ENCODE results near the gene ATXN7L1. TPM values are rescaled to one million over a fixed set of nuclear protein-coding genes. Genes with fewer than 3 reads are reported as not detected.

Gene ATXN7L1
- total RNA-seq, 4 donors from 2014 or later = 12.3 to 28.8 (median 21.0) TPM

DNA sequence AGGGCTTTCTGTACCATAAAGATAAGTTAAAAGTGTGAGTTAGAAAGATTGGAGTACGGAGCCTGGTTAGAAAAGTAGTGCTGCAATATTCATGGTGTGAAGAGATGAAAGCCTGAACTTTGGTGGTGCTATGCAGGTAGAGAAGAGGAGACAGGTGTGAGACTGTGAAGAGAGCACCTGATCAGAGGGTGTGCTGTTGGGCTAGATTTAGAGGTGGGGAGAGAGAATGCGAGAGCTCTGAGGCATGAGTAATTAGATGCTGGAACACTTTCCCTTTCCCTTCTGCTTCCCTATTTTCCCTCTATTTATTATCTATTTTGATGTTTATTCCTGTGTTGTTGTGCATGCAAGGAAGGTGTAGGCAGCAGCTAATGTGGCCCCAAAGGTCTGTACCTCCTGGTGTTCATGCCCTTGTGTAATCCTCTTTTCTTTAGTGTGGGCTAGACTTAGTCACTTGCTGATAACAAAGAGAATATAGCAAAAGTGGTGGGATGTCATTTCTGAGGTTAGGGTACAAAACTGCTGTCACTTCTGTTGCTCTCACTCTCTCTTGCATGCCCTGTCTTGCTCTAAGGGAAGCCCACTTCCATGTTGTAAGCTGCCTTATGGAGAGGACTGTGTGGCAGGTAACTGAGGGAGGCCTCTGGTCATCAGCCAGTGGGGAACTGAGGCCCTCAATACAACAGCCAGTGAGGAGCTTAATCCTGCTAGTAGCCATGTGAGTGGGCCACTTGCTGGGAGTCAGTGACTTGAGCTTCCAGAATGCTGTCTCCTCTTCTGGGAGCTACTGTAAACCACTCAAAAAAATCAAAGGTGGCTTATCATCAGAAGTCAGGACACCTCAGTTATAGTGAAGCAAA, 2.6 kb upstream of the ATXN7L1 start:
- TF ChIP-seq EP300 (IDR thresholded peaks at IDR 0.05; ENCODE audit: low read depth) (no peak), POLR2AphosphoS5 (IDR thresholded peaks at IDR 0.05) (no peak), POLR2A (IDR thresholded peaks at IDR 0.05) (no peak)
- TF ChIP-seq, protein P1, sequence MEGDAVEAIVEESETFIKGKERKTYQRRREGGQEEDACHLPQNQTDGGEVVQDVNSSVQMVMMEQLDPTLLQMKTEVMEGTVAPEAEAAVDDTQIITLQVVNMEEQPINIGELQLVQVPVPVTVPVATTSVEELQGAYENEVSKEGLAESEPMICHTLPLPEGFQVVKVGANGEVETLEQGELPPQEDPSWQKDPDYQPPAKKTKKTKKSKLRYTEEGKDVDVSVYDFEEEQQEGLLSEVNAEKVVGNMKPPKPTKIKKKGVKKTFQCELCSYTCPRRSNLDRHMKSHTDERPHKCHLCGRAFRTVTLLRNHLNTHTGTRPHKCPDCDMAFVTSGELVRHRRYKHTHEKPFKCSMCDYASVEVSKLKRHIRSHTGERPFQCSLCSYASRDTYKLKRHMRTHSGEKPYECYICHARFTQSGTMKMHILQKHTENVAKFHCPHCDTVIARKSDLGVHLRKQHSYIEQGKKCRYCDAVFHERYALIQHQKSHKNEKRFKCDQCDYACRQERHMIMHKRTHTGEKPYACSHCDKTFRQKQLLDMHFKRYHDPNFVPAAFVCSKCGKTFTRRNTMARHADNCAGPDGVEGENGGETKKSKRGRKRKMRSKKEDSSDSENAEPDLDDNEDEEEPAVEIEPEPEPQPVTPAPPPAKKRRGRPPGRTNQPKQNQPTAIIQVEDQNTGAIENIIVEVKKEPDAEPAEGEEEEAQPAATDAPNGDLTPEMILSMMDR (IDR thresholded peaks at IDR 0.05) = no peak
- peaks cover 5 to 31% (median 20%) of the 10 kb centered on the region in 4 donors for H3K4me1 ChIP-seq
- peak overlapping the region in 2 of 4 donors; percentile 91 to 92 for H3K27ac ChIP-seq
- DNase-seq = no peak
- in situ Hi-C loops (cut with MboI; ENCODE audit: low pct_ligation_motif_present in 1 of 4, low pct_unique_long_range_greater_than_20kb in 1 of 4, low sequenced_read_pairs in 3 of 4) = no loop called here
- 61 to 65% methylated on average over 2 of the region's 2 CpGs for WGBS, 2 donors (ENCODE audit: low coverage in 1 of 2)
- H3K4me3 ChIP-seq = peak overlapping the region in 1 of 4 donors; percentile 96
- no peaks in the 10 kb centered on the region for H3K36me3 ChIP-seq
- H3K9me3 ChIP-seq = no peaks in the 10 kb centered on the region
- no peaks in the 10 kb centered on the region for H3K27me3 ChIP-seq
- intact Hi-C loops (cut with DNase I; ENCODE audit: low total_unique reads) = loop anchor here (5.0 to 10.0 kb wide), 3 partner anchors 117 to 224 kb away; no protein-coding TSS in a partner anchor

DNA sequence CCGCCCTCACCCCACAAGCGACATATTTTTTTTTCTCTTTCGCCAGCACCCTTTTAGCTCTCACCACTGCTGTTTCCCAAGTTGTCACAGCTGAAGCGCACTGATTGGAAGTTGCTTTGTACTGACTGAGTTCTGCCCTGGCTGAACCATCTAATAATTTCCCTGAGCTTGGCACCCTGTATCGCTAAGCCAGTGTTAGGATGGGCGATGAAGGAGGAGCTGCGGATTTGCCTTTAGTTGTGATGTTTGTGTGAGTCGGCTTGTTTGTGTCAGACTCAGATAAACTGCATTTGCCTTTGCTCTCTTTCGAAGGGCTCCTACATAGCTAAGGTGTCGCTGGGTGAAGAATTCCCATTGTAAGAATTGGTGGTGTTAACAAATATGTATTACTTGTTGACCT, 1.3 kb upstream of the ATXN7L1 start:
- intact Hi-C loops (cut with DNase I; ENCODE audit: low total_unique reads) (loop anchor here (5.0 to 10.0 kb wide), 3 partner anchors 115 to 223 kb away; no protein-coding TSS in a partner anchor), in situ Hi-C loops (cut with MboI; ENCODE audit: low pct_ligation_motif_present in 1 of 4, low pct_unique_long_range_greater_than_20kb in 1 of 4, low sequenced_read_pairs in 3 of 4) (no loop called here)
- peak; percentile 14 for DNase-seq
- TF ChIP-seq EP300 (IDR thresholded peaks at IDR 0.05; ENCODE audit: low read depth) = no peak
- TF ChIP-seq, protein P1 (IDR thresholded peaks at IDR 0.05) = no peak
- TF ChIP-seq POLR2AphosphoS5 (IDR thresholded peaks at IDR 0.05) = no peak
- WGBS, 2 donors (ENCODE audit: low coverage in 1 of 2) = 49 to 71% methylated on average over 8 to 10 of the region's 10 CpGs
- Histone ChIP-seq H3K9me3 (no peaks in the 10 kb centered on the region), H3K4me3 (peak overlapping the region; percentile 77 to 96 (median 84)), H3K4me1 (peaks cover 5 to 31% (median 22%) of the 10 kb centered on the region in 4 donors), H3K36me3 (no peaks in the 10 kb centered on the region), H3K27me3 (no peaks in the 10 kb centered on the region), H3K27ac (peak overlapping the region; percentile 91 to 94 (median 92))

DNA sequence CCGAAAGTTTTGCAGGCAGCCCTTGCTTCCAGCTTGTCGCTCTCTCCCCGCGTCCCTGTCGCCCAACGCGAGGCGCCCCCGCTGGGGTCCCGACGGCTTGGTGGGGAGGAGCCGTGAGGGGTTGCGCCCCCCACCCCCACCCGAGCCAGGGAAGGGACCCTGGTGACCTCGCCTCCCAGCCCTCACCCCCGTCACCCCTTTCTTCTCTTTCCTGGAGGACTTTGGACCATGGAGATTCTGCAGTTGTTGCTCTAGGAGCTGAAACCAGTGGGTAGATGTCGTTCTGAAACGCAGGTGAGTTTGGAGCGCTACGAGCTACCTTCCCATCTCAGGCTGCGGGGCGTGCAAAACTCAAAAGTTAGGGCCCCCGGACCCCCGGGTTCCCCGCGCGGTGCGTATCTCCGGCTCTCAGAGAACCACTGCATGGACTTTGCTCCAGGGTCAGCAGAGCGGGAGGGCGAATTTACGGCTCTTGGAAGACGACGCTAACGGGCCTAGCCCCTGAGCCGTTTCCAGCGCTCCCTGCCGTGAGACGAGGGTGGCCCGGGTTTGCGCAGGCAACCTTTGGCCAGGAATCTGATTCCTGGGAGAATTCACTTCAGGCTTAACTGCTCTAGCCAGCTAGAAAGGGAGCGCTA, 684 bp upstream of the ATXN7L1 start:
- peak overlapping the region; percentile 77 to 96 (median 84) for H3K4me3 ChIP-seq
- H3K27ac ChIP-seq = peak overlapping the region; percentile 91 to 94 (median 92)
- WGBS, 2 donors (ENCODE audit: low coverage in 1 of 2) = 4 to 50% methylated on average over 1 to 21 of the region's 42 CpGs
- no peaks in the 10 kb centered on the region for H3K9me3 ChIP-seq
- H3K36me3 ChIP-seq = no peaks in the 10 kb centered on the region
- DNase-seq = peak; percentile 78
- in situ Hi-C loops (cut with MboI; ENCODE audit: low pct_ligation_motif_present in 1 of 4, low pct_unique_long_range_greater_than_20kb in 1 of 4, low sequenced_read_pairs in 3 of 4) (no loop called here), intact Hi-C loops (cut with DNase I; ENCODE audit: low total_unique reads) (loop anchor here (5.0 to 10.0 kb wide), 3 partner anchors 115 to 222 kb away; no protein-coding TSS in a partner anchor)
- no peaks in the 10 kb centered on the region for H3K27me3 ChIP-seq
- TF ChIP-seq POLR2A (IDR thresholded peaks at IDR 0.05) (peak; percentile 33), EP300 (IDR thresholded peaks at IDR 0.05; ENCODE audit: low read depth) (no peak), POLR2AphosphoS5 (IDR thresholded peaks at IDR 0.05) (peak in 1 of 3 donors; percentile 28)
- TF ChIP-seq, protein P1 (IDR thresholded peaks at IDR 0.05) = peak in 1 of 5 experiments; percentile 3
- H3K4me1 ChIP-seq = peaks cover 5 to 31% (median 22%) of the 10 kb centered on the region in 4 donors

DNA sequence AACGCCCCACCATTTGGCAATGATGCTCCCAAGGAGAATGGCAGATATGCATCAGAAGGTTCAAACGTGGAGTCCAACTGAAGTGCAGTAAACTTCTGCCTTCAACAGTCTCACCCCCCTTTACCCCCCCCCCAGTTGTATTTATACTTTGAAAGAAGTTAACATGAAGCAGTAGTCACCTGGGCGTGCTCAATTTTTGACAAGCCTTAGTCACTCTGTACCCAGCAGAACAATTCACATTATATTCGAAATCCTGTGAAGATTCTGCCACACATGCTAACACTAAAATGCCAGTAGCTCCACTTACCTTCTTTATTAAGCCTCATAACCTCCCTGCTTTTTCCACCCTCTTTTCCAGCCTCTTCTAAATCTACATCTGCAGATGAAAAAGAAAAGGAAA, 894 bp downstream of the ATXN7L1 start:
- H3K9me3 ChIP-seq = no peaks in the 10 kb centered on the region
- peak overlapping the region; percentile 88 to 92 (median 91) for H3K27ac ChIP-seq
- no peak for TF ChIP-seq POLR2A (IDR thresholded peaks at IDR 0.05)
- TF ChIP-seq, protein P1 (IDR thresholded peaks at IDR 0.05) = no peak
- no peak for TF ChIP-seq POLR2AphosphoS5 (IDR thresholded peaks at IDR 0.05)
- TF ChIP-seq EP300 (IDR thresholded peaks at IDR 0.05; ENCODE audit: low read depth) = no peak
- peaks cover 5 to 31% (median 22%) of the 10 kb centered on the region in 4 donors for H3K4me1 ChIP-seq
- H3K27me3 ChIP-seq = no peaks in the 10 kb centered on the region
- DNase-seq = no peak
- WGBS, 2 donors (ENCODE audit: low coverage in 1 of 2) = 41 to 43% methylated on average over 1 to 4 of the region's 4 CpGs
- in situ Hi-C loops (cut with MboI; ENCODE audit: low pct_ligation_motif_present in 1 of 4, low pct_unique_long_range_greater_than_20kb in 1 of 4, low sequenced_read_pairs in 3 of 4) (no loop called here), intact Hi-C loops (cut with DNase I; ENCODE audit: low total_unique reads) (loop anchor here (5.0 to 10.0 kb wide), 3 partner anchors 113 to 221 kb away; no protein-coding TSS in a partner anchor)
- peak overlapping the region; percentile 61 to 96 (median 74) for H3K4me3 ChIP-seq
- no peaks in the 10 kb centered on the region for H3K36me3 ChIP-seq
